ENCODE measurements around the gene SECISBP2L.

Gene SECISBP2L

GRCh38 chr15:49064884-49065283, 18.6 kb upstream of the SECISBP2L start:
- no peak for DNase-seq (ENCODE audit: low read depth)
- no peak for TF ChIP-seq CTCF (conservative IDR thresholded peaks at IDR 0.05; ENCODE audit: low read depth, low read length)
- H3K4me3 ChIP-seq (ENCODE audit: low read length) = no peak overlapping the region

- no peak overlapping the region for H3K4me3 ChIP-seq (ENCODE audit: low read length)
- no peak for DNase-seq (ENCODE audit: low read depth)
- TF ChIP-seq CTCF (conservative IDR thresholded peaks at IDR 0.05; ENCODE audit: low read depth, low read length) = no peak
These were observed 18.0 kb upstream of the SECISBP2L start for GRCh38 chr15:49064281-49064653.

GRCh38 chr15:49063402-49064280, 17.4 kb upstream of the SECISBP2L start:
- TF ChIP-seq CTCF (conservative IDR thresholded peaks at IDR 0.05; ENCODE audit: low read depth, low read length) = no peak
- no peak overlapping the region for H3K4me3 ChIP-seq (ENCODE audit: low read length)
- no peak for DNase-seq (ENCODE audit: low read depth)

GRCh38 chr15:49062900-49063299, 16.7 kb upstream of the SECISBP2L start:
- TF ChIP-seq CTCF (conservative IDR thresholded peaks at IDR 0.05; ENCODE audit: low read depth, low read length) = no peak
- H3K4me3 ChIP-seq (ENCODE audit: low read length) = no peak overlapping the region
- no peak for DNase-seq (ENCODE audit: low read depth)

GRCh38 chr15:49060710-49061495, 14.7 kb upstream of the SECISBP2L start:
- no peak overlapping the region for H3K4me3 ChIP-seq (ENCODE audit: low read length)
- TF ChIP-seq CTCF (conservative IDR thresholded peaks at IDR 0.05; ENCODE audit: low read depth, low read length) = no peak
- no peak for DNase-seq (ENCODE audit: low read depth)

- no peak overlapping the region for H3K4me3 ChIP-seq (ENCODE audit: low read length)
- DNase-seq (ENCODE audit: low read depth) = no peak
- no peak for TF ChIP-seq CTCF (conservative IDR thresholded peaks at IDR 0.05; ENCODE audit: low read depth, low read length)
These were observed 13.2 kb upstream of the SECISBP2L start for GRCh38 chr15:49059491-49059890.

All from retinal pigment epithelial cell (primary cell).